ENCODE data around the gene ATP11A. TPM values are rescaled to one million over a fixed set of nuclear protein-coding genes. Genes with fewer than 3 reads are reported as not detected.
"Not testable (repeated sequence)": the region's sequence is repeated elsewhere in the genome, so short reads cannot be mapped to it uniquely, and the experiment has no call there.

Gene ATP11A
- total and polyA plus RNA-seq, 9 donors: 6.6 to 72.7 (median 34.9) TPM

- no peaks in the 10 kb centered on the region for H3K36me3 ChIP-seq
- H3K27ac ChIP-seq: peak overlapping the region; percentile 5 to 9
- intact Hi-C loops (cut with DNase I): no loop called here
- WGBS, 3 donors: 29 to 41% (median 37%) methylated on average over 28 of the region's 28 CpGs
- DNase-seq: peak in 3 of 5 donors; percentile 31 to 61 (median 59)
- H3K9me3 ChIP-seq: no peaks in the 10 kb centered on the region
- TF ChIP-seq CTCF (IDR thresholded peaks at IDR 0.05) (no peak), POLR2A (IDR thresholded peaks at IDR 0.05) (no peak), EP300 (IDR thresholded peaks at IDR 0.05) (no peak)
- peaks cover 16% of the 10 kb centered on the region for H3K4me1 ChIP-seq (ENCODE audit: insufficient read depth)
- no peak overlapping the region for H3K4me3 ChIP-seq
- no peaks in the 10 kb centered on the region for H3K27me3 ChIP-seq
Observed at GRCh38 chr13:112783135-112783977, 93.5 kb downstream of the ATP11A start.

DNA sequence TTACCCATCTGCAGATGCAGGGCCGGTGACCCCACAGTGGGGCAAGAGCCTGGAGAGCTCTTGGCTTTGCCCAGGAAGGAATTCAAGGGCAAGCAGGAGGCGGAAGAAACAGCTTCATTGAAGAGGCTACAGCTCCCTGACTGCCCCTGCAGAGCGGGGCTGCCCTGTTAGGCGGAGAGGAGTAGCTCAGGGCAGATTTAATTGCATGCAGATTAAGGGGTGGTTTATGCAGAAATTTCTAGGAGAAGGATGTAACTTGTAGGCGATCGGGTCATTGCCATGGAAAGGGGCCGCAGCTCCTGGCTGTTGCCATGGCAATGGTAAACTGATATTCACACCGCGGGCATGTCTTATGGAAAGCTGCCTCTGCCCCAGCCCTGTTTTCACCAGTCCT lies 94.1 kb downstream of the ATP11A start:
- Histone ChIP-seq H3K4me1 (ENCODE audit: insufficient read depth) (peaks cover 16% of the 10 kb centered on the region), H3K36me3 (no peaks in the 10 kb centered on the region), H3K9me3 (no peaks in the 10 kb centered on the region), H3K27me3 (no peaks in the 10 kb centered on the region), H3K4me3 (no peak overlapping the region), H3K27ac (peak overlapping the region in 1 of 2 donors; percentile 9)
- DNase-seq: peak in 1 of 5 donors; percentile 30
- 65 to 80% (median 71%) methylated on average over 9 of the region's 9 CpGs for WGBS, 3 donors
- TF ChIP-seq EP300 (IDR thresholded peaks at IDR 0.05) (no peak), CTCF (IDR thresholded peaks at IDR 0.05) (no peak), POLR2A (IDR thresholded peaks at IDR 0.05) (no peak)
- intact Hi-C loops (cut with DNase I): no loop called here

- DNase-seq: peak in 2 of 5 donors; percentile 7 to 25
- Histone ChIP-seq H3K4me1 (ENCODE audit: insufficient read depth) (peaks cover 16% of the 10 kb centered on the region), H3K9me3 (no peaks in the 10 kb centered on the region), H3K36me3 (no peaks in the 10 kb centered on the region), H3K4me3 (no peak overlapping the region), H3K27me3 (no peaks in the 10 kb centered on the region), H3K27ac (no peak overlapping the region)
- intact Hi-C loops (cut with DNase I): no loop called here
- no peak for TF ChIP-seq EP300 (IDR thresholded peaks at IDR 0.05)
- TF ChIP-seq CTCF (IDR thresholded peaks at IDR 0.05): no peak
- TF ChIP-seq POLR2A (IDR thresholded peaks at IDR 0.05): no peak
- WGBS, 3 donors: 97 to 98% (median 98%) methylated on average over 29 of the region's 29 CpGs
Observed at GRCh38 chr13:112784811-112785482, 95.1 kb downstream of the ATP11A start.

GRCh38 chr13:112785483-112785856 lies 95.6 kb downstream of the ATP11A start:
- Histone ChIP-seq H3K4me3 (no peak overlapping the region), H3K27me3 (no peaks in the 10 kb centered on the region), H3K4me1 (ENCODE audit: insufficient read depth) (peaks cover 16% of the 10 kb centered on the region), H3K27ac (no peak overlapping the region), H3K36me3 (no peaks in the 10 kb centered on the region), H3K9me3 (no peaks in the 10 kb centered on the region)
- peak in 2 of 5 donors; percentile 6 to 18 for DNase-seq
- TF ChIP-seq EP300 (IDR thresholded peaks at IDR 0.05) (no peak), CTCF (IDR thresholded peaks at IDR 0.05) (no peak), POLR2A (IDR thresholded peaks at IDR 0.05) (no peak)
- intact Hi-C loops (cut with DNase I): no loop called here
- 97 to 98% (median 97%) methylated on average over 16 of the region's 16 CpGs for WGBS, 3 donors

DNA sequence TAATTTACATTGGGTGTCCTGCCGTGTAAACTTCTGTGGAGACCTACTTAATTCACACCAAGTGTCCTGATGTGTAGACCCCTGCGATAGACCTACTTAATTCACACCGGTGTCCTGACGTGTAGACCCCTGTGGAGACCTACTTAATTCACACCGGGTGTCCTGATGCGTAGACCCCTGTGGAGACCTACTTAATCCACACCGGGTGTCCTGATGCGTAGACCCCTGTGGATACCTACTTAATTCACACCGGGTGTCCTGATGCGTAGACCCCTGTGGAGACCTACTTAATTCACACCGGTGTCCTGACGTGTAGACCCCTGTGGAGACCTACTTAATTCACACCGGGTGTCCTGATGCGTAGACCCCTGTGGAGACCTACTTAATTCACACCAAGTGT lies 97.0 kb downstream of the ATP11A start:
- intact Hi-C loops (cut with DNase I); H3K36me3 ChIP-seq; H3K9me3 ChIP-seq; H3K27me3 ChIP-seq; H3K27ac ChIP-seq; H3K4me3 ChIP-seq: not testable (repeated sequence)
- WGBS, 3 donors: 89 to 98% (median 93%) methylated on average over 14 of the region's 14 CpGs
- peak in 1 of 5 donors; percentile 7 for DNase-seq
- H3K4me1 ChIP-seq (ENCODE audit: insufficient read depth): peaks cover 14% of the 10 kb centered on the region
